GM19438 (cell line): ENCODE results near the gene CERK.

ENCODE experiments used
- ATAC-seq: cut with Tn5 transposase; IDR thresholded peaks from one replicate; pipeline ENCODE4 v1.9.1; 2021; ENCODE audit warnings: low read depth; ENCODE audit not compliant: unreplicated experiment

The CERK gene

DNA sequence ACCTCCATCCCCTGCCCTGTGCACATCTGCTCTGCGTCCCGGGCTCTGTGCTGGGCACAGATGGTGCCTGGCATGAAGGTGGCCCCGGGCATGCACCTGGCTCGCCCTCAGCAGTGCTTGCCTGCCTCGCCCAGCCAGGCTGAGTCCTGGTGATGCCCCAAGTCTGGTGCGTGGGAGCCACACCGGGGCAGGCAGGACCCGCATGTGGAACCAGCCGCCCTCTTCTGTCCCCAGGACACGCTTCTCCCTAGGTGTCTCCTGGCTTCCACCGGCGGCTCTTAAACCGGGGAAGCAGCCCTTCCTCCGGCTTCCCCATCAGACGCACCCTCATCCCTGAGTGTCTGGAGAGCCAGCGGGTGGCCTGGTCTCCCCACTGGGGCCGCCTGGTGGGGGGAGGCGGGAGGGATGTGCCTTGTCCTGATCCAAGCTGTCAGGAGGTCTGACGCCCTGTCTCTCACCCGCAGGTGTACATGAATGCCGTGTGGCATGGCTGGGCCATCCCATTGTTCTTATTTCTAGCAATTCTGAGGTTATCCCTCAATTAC lies 72.8 kb downstream of the CERK start:
- no peak for ATAC-seq

DNA sequence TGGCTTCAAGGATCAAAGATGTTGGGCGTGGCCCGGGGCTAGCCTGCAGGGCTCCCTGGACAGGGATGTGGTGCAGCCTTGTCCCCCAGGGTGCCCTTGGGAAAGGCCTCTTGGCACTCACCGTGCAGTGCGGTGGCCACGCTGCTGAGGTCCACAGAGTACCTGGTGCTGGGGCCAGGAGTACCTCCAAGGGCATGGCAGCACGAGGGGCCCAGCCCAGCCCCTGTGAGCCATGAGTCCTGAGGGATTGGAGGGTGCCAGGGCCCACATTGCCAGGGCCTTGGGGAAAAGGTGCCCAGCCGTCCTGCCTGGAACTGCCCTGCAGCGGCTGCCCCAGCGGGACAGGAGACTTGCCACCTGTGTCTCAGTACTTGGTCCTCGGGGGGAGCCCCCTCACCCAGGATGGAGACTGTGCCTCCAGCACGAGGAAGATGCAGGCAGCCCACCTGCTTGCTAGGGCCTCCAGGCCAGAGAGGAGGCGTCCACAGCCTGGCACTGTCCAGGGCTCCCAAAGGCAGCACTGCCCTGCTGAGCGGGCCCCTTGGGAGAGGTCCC lies 73.7 kb downstream of the CERK start:
- ATAC-seq: no peak

GRCh38 chr22:46663436-46664100 lies 74.5 kb downstream of the CERK start:
- no peak for ATAC-seq

DNA sequence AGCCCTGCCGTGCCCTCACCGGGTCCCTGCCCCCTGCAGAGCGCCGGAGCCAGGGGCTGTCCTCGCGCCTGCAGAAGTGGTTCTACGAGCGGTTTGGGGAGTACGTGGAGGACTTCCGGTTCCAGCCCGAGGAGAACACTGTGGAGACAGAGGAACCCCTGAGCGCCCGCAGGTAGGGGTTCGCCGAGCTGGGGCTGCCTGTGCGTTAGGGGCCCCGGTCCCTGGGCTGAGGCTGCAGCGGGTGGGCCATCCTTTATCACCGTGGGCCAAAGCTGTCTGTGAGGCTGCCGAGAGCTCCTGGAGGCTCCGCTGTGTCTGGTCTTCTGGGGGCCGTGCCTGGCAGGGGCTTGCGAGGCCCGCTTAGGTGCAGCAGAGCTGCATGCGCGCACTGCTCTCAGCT lies 75.1 kb downstream of the CERK start:
- ATAC-seq: no peak

- no peak for ATAC-seq
Observed at GRCh38 chr22:46662226-46662625, 75.8 kb downstream of the CERK start.

GRCh38 chr22:46661221-46661851 lies 76.7 kb downstream of the CERK start:
- ATAC-seq: no peak

DNA sequence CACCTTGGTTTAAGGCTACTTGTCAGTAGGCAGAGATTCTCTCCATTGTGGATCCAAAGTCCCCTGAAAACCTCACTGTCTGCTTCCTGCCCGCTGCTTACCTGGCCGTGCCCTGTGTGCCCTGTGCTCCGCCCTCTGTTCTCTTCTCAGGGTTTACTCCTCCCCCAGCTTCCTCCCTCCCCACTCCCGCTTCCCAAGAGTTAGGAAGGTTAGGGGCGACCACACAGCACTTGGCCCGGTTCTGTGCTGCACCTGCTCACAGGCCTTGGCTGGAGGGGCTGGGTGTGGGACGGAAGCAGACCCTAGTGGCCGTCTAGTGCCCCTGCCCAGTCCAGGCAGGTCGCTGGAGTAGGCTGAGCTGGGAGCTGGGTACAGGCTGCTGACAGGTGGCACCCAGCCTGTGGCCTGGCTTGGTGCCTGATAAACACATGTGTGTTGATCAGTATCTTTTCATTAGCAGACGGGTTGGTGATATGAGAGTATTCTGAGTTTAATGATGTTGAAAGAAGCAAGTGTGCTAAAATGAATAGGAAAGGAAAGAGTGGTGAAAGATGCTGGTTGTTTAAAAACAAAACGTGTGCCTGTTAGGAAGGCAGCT lies 77.3 kb downstream of the CERK start:
- ATAC-seq: no peak

DNA sequence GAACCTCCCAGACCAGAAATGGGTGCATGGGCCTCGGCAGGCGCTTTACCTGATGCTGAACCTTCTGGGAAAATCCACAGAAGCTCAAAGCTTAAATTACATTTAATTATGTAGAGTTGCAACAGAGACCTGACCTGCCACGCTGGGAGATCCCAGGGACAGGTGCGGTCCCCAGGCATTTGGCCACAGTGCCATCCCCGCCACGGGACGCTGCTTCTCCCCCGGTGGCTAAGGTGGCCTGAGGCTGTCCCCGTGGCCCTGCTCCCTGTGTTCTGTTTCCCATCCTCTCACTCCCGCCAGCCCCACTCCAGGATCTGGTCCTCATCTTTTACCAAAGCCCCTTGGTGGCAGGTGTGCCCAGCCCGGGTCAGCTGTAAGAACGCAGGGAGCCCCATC lies 78.3 kb downstream of the CERK start:
- ATAC-seq: no peak

DNA sequence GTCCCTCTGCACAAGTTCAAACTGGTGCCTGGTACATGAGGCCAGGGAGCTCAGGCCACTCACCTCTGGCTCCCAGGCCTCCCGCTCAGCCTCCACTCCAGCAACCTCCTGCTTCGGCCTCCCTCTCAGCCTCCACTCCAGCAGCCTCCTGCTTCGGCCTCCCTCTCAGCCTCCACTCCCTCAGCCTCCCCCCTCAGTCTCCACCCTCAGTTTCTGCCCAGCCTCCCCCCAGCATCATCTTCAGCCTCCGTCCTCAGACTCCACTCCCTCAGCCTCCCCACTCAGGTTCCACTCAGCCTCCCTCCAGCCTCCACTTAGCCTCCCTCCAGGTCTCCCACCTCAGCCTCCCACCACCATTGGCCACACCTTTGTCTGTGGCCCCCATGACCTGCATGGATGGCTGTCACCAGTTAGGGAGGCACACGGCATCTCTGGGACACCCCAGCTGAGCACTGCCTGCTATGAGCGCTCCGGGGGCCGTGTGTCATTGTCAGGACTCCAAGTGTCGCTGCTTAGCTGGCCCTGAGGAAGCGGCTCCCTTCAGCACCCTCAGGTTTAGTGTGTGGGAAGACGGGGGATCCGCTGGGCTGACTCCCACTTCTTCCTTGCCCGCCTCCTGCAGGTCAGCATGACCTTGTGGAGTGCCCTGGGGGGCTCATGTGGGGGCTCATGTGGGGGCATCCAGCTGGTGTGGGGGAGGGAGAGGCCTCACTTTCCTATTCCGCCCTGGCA lies 78.8 kb downstream of the CERK start:
- ATAC-seq: no peak

- no peak for ATAC-seq
Observed at GRCh38 chr22:46657996-46658947, 79.8 kb downstream of the CERK start.

DNA sequence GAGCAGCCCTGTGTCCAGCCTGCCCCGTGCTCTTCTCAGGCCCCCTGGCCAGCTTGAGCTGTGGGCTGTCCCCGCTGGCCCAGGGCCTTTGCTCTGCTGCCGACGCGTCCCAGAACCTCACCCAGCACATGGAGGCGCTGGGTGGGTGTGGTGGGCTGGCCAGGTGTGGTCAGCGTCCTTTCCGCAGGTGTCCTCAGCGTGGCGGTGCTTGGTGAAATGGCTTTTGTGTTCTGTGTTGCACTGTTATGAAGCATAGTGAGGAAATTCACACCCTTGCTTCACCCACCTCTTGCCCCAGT lies 80.4 kb downstream of the CERK start:
- no peak for ATAC-seq

GRCh38 chr22:46656856-46657654 lies 81.0 kb downstream of the CERK start:
- no peak for ATAC-seq

DNA sequence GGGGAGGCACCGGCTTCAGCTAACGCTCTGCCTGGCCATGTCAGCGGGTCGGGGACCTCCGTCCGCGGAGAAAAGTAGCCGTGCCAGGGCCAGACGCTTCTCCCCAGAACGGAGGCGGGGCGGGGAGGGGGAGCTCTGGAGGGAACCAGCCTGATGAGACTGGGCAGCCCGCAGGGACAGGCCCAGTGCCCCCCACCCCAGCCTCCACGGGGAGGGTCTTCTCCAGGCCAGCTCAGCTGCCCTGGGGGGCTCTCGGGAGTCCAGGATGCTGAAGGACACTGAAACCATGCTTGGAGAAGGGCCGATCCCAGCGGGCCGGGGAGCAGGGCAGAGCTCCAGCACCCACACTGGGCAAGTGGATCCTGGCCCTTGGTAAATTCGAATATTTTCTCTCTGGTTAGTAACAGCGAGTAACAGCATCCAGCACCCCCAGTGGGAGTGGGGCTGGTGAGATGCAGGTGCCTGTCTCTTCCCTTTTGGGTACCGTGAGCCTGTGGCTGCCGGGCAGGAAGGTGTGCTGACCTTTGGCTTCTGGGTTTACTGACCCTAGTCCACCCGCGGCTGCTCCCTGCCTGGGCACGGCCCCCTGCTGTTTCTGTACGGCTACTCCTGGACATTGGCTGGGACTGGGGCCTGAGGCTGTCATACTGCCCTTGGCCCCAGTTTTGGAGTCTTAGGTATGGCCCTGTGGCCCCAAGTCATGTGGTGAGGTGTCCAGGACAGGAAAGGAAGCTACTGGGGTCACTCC lies 82.0 kb downstream of the CERK start:
- ATAC-seq: no peak

- no peak for ATAC-seq
Observed at GRCh38 chr22:46654927-46655595, 83.0 kb downstream of the CERK start.

- ATAC-seq: no peak
Observed at GRCh38 chr22:46654426-46654825, 83.6 kb downstream of the CERK start.

- no peak for ATAC-seq
Observed at GRCh38 chr22:46653596-46653995, 84.5 kb downstream of the CERK start.

DNA sequence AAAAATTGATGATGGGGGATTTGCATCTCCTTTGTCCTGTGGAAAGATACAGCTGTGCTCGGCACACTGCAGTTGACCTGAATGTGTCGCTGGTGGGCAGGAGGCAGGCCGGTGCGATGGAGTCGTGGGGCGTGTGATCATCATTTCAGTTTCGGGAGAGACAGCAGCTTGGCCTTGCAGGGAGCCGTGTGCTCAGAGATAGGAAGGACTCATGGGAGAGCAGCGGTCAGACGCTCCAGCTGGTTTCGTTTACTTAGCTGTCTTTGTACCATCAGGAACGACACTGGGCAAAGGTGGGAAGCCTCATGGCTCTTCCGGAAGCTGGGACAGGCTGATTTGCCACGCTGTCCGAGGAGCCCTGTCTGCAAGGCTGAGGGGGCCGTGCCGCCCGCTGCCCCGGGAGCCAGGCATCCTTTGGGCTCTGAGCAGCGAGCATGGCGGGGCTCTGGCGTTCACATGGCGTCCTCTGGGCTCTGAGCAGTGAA lies 85.2 kb downstream of the CERK start:
- no peak for ATAC-seq
